CD4-positive, alpha-beta memory T cell (primary cell): Measurements from ENCODE around the gene KPTN. TPM values are rescaled to one million over a fixed set of nuclear protein-coding genes. Genes with fewer than 3 reads are reported as not detected.

Experiments used
- CTCF ChIA-PET: fragments of 350-600 bp; sonication (Branson Sonifier 250); formaldehyde crosslinking; loops from one replicate; lab custom pipeline; 2021; ENCODE audit warnings: inconsistent platforms; ENCODE audit not compliant: partially characterized antibody; lab: Charles Lee
- POLR2A ChIA-PET: fragments of 350-600 bp; sonication (Branson Sonifier 250); formaldehyde crosslinking; loops from one replicate; lab custom pipeline; 2021; ENCODE audit not compliant: partially characterized antibody; lab: Charles Lee
- DNase-seq, 5 donors: peaks; one replicate each; pipeline versions ENCODE4 v3.0.0 to v3.0.0-alpha.2; 2020 to 2022; ENCODE audit warnings: mixed read lengths in 1 of 5
- H3K27ac ChIP-seq: one replicate; pipeline ENCODE4 v1.7.0; 2013; ENCODE audit warnings: low read depth, low read length
- H3K27me3 ChIP-seq: 2 replicates; pipeline ENCODE4 v1.7.0; 2013; ENCODE audit warnings: mild to moderate bottlenecking, low read length, moderate library complexity; ENCODE audit not compliant: insufficient read depth
- H3K36me3 ChIP-seq: 2 replicates; pipeline ENCODE4 v1.7.0; 2013; ENCODE audit warnings: mild to moderate bottlenecking, low read length, moderate library complexity; ENCODE audit not compliant: insufficient read depth
- H3K4me1 ChIP-seq: 2 replicates; pipeline ENCODE4 v1.7.0; 2013; ENCODE audit warnings: mild to moderate bottlenecking, low read length, moderate library complexity; ENCODE audit not compliant: insufficient read depth
- H3K4me3 ChIP-seq, 2 donors: one replicate each; pipeline ENCODE4 v1.7.0; 2013; ENCODE audit warnings: low read length in 2 of 2, mild to moderate bottlenecking in 1 of 2
- H3K9me3 ChIP-seq, 2 donors: one replicate each; pipeline ENCODE4 v1.7.0; 2013; ENCODE audit warnings: low read length in 2 of 2, control low read depth in 1 of 2; ENCODE audit not compliant: control insufficient read depth in 1 of 2
- H3K27ac Mint-ChIP-seq, 7 donors: one replicate each; pipeline ENCODE4 v1.8.0; 2020 to 2021; ENCODE audit warnings: mixed read lengths in 7 of 7, mild to moderate bottlenecking in 6 of 7, inconsistent platforms in 3 of 7, moderate library complexity in 3 of 7
- H3K27me3 Mint-ChIP-seq, 2 donors: one replicate each; pipeline ENCODE4 v1.8.0; 2020 to 2021; ENCODE audit warnings: mixed read lengths in 2 of 2
- H3K36me3 Mint-ChIP-seq, 2 donors: one replicate each; pipeline ENCODE4 v1.8.0; 2020 to 2021; ENCODE audit warnings: mixed read lengths in 2 of 2, inconsistent platforms in 1 of 2, mild to moderate bottlenecking in 1 of 2
- H3K4me1 Mint-ChIP-seq, 4 donors: one replicate each; pipeline ENCODE4 v1.8.0; 2020 to 2021; ENCODE audit warnings: mixed read lengths in 4 of 4, mild to moderate bottlenecking in 1 of 4
- H3K4me3 Mint-ChIP-seq, 8 donors: one replicate each; pipeline ENCODE4 v1.8.0; 2020 to 2021; ENCODE audit warnings: mixed read lengths in 8 of 8, mild to moderate bottlenecking in 7 of 8, moderate library complexity in 6 of 8, inconsistent platforms in 3 of 8
- H3K9me3 Mint-ChIP-seq, 8 donors: one replicate each; pipeline ENCODE4 v1.8.0; 2020 to 2021; ENCODE audit warnings: mixed read lengths in 8 of 8, mild to moderate bottlenecking in 5 of 8, inconsistent platforms in 3 of 8, moderate library complexity in 1 of 8
- intact Hi-C: fragments of 100-400 bp; cut with micrococcal nuclease; formaldehyde crosslinking; loops from one replicate; pipeline ENCODE4 v1.15.1; 2023
- polyA plus RNA-seq, 2 donors: library from polyadenylated mRNA; unstranded; fragments of 300-500 nt; fragmentation: Illumina TruSeq; gene quantifications; one replicate each; pipeline ENCODE4 v1.2.3, GENCODE V29; 2021
- total RNA-seq, 2 experiments: library from RNA; stranded (reverse); gene quantifications; one replicate each; pipeline ENCODE4 v1.2.3, GENCODE V29; 2021

Gene KPTN
- total and polyA plus RNA-seq, 4 experiments from 2014 or later, result 4.0 to 10.6 (median 4.6) TPM

GRCh38 chr19:47445937-47446402, 38.0 kb downstream of the KPTN start:
- ChIA-PET CTCF (interaction anchor here (1.2 to 1.8 kb wide), 3 partner anchors 9 to 13 kb away, joined by 3 to 8 read pairs (median 4); no protein-coding TSS in a partner anchor), POLR2A (no interaction called here)
- Histone ChIP-seq H3K27ac (no peak overlapping the region), H3K9me3 (no peaks in the 10 kb centered on the region), H3K36me3 (no peaks in the 10 kb centered on the region), H3K27me3 (peaks cover 29% of the 10 kb centered on the region), H3K4me1 (peaks cover 49% of the 10 kb centered on the region), H3K4me3 (peak overlapping the region in 1 of 2 donors; percentile 28)
- Mint-ChIP-seq H3K27me3 (peaks cover 37 to 74% of the 10 kb centered on the region in 2 donors), H3K36me3 (no peaks in the 10 kb centered on the region), H3K9me3 (peaks cover 0 to 7% (median 0%) of the 10 kb centered on the region in 8 donors), H3K4me3 (peak overlapping the region; percentile 59 to 90 (median 78)), H3K4me1 (peaks cover 33 to 67% (median 43%) of the 10 kb centered on the region in 4 donors), H3K27ac (peak overlapping the region in 3 of 7 donors; percentile 20 to 88 (median 81))
- intact Hi-C loops, result no loop called here
- peak; percentile 60 to 82 (median 68) for DNase-seq

- ChIA-PET CTCF (interaction anchor here (1.2 to 1.8 kb wide), 3 partner anchors 9 to 12 kb away, joined by 3 to 8 read pairs (median 4); no protein-coding TSS in a partner anchor), POLR2A (interaction anchor here (0.7 kb wide), 1 partner anchor 262 kb away, joined by 3 read pairs; no protein-coding TSS in a partner anchor)
- intact Hi-C loops, result no loop called here
- H3K9me3 Mint-ChIP-seq, result peaks cover 0 to 7% (median 0%) of the 10 kb centered on the region in 8 donors
- H3K27me3 ChIP-seq, result peaks cover 31% of the 10 kb centered on the region
- H3K4me3 ChIP-seq, result peak overlapping the region in 1 of 2 donors; percentile 28
- H3K27me3 Mint-ChIP-seq, result peaks cover 40 to 74% of the 10 kb centered on the region in 2 donors
- peak overlapping the region; percentile 70 to 90 (median 79) for H3K4me3 Mint-ChIP-seq
- H3K36me3 Mint-ChIP-seq, result no peaks in the 10 kb centered on the region
- H3K27ac Mint-ChIP-seq, result peak overlapping the region in 4 of 7 donors; percentile 44 to 81 (median 78)
- peaks cover 33 to 67% (median 43%) of the 10 kb centered on the region in 4 donors for H3K4me1 Mint-ChIP-seq
- H3K36me3 ChIP-seq, result no peaks in the 10 kb centered on the region
- DNase-seq, result no peak
- no peak overlapping the region for H3K27ac ChIP-seq
- H3K4me1 ChIP-seq, result peaks cover 49% of the 10 kb centered on the region
- H3K9me3 ChIP-seq, result no peaks in the 10 kb centered on the region
These were observed 38.5 kb downstream of the KPTN start for GRCh38 chr19:47445527-47445926.

- Mint-ChIP-seq H3K9me3 (peaks cover 0 to 7% (median 0%) of the 10 kb centered on the region in 8 donors), H3K27me3 (peaks cover 44 to 72% of the 10 kb centered on the region in 2 donors), H3K36me3 (no peaks in the 10 kb centered on the region), H3K4me1 (peaks cover 33 to 60% (median 43%) of the 10 kb centered on the region in 4 donors), H3K4me3 (peak overlapping the region; percentile 46 to 90 (median 68)), H3K27ac (peak overlapping the region in 4 of 7 donors; percentile 49 to 88 (median 59))
- Histone ChIP-seq H3K4me1 (peaks cover 49% of the 10 kb centered on the region), H3K36me3 (no peaks in the 10 kb centered on the region), H3K27ac (no peak overlapping the region), H3K4me3 (no peak overlapping the region), H3K27me3 (peaks cover 31% of the 10 kb centered on the region), H3K9me3 (no peaks in the 10 kb centered on the region)
- DNase-seq, result peak; percentile 41 to 57 (median 47)
- POLR2A ChIA-PET, result no interaction called here
- CTCF ChIA-PET, result no interaction called here
- intact Hi-C loops, result no loop called here
These were observed 39.6 kb downstream of the KPTN start for GRCh38 chr19:47444388-47444821.

- no peak for DNase-seq
- ChIA-PET POLR2A (no interaction called here), CTCF (interaction anchor here (1.8 kb wide), 1 partner anchor 9 kb away, joined by 6 read pairs; no protein-coding TSS in a partner anchor)
- H3K27me3 Mint-ChIP-seq, result peaks cover 44 to 68% of the 10 kb centered on the region in 2 donors
- no peaks in the 10 kb centered on the region for H3K9me3 ChIP-seq
- H3K27me3 ChIP-seq, result peaks cover 31% of the 10 kb centered on the region
- H3K4me3 ChIP-seq, result no peak overlapping the region
- H3K4me1 ChIP-seq, result peaks cover 49% of the 10 kb centered on the region
- no peaks in the 10 kb centered on the region for H3K36me3 ChIP-seq
- peaks cover 0 to 7% (median 0%) of the 10 kb centered on the region in 8 donors for H3K9me3 Mint-ChIP-seq
- H3K36me3 Mint-ChIP-seq, result no peaks in the 10 kb centered on the region
- peak overlapping the region in 2 of 8 donors; percentile 37 to 67 for H3K4me3 Mint-ChIP-seq
- H3K4me1 Mint-ChIP-seq, result peaks cover 33 to 52% (median 43%) of the 10 kb centered on the region in 4 donors
- H3K27ac Mint-ChIP-seq, result peak overlapping the region in 1 of 7 donors; percentile 65
- no peak overlapping the region for H3K27ac ChIP-seq
- intact Hi-C loops, result no loop called here
These were observed 40.7 kb downstream of the KPTN start for GRCh38 chr19:47443331-47443730.

DNA sequence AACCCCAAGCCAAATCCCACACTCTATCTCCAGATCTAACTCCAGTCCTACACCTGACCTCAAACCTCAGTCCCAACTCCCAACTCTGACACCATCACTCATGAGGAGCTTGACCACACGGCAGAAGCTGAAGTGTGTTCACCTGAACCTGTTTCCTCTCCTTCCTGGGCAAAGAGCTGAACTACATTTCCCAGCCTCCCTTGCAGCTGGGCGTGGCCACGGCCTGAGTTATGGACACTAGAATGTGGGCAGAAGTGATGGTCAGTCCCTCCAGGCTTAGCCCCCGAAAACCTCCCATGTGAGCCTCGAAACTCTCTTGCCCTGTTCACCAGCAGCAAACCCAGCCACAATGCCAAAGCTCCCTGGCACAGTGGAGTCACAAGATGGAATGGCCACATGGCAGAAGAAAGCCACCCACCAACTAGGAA, 45.2 kb downstream of the KPTN start:
- Mint-ChIP-seq H3K9me3 (peaks cover 0 to 2% (median 0%) of the 10 kb centered on the region in 8 donors), H3K4me1 (peaks cover 15 to 31% (median 25%) of the 10 kb centered on the region in 4 donors), H3K36me3 (no peaks in the 10 kb centered on the region), H3K27ac (no peak overlapping the region), H3K4me3 (no peak overlapping the region), H3K27me3 (peaks cover 35 to 50% of the 10 kb centered on the region in 2 donors)
- DNase-seq, result no peak
- ChIA-PET POLR2A (interaction anchor here (0.7 to 0.8 kb wide), 2 partner anchors 76 to 269 kb away, joined by 3 read pairs; partner anchors contain the start of gene NAPA), CTCF (interaction anchor here (1.2 to 10.6 kb wide), 3 partner anchors 259 to 305 kb away, joined by 3 to 293 read pairs (median 84); partner anchors contain the start of gene EHD2)
- Histone ChIP-seq H3K4me1 (peaks cover 19% of the 10 kb centered on the region), H3K27me3 (peaks cover 17% of the 10 kb centered on the region), H3K27ac (no peak overlapping the region), H3K36me3 (no peaks in the 10 kb centered on the region), H3K4me3 (no peak overlapping the region), H3K9me3 (no peaks in the 10 kb centered on the region)
- intact Hi-C loops, result loop anchor here (5.0 kb wide), 1 partner anchor 43 kb away; the partner anchor contains the start of gene KPTN

DNA sequence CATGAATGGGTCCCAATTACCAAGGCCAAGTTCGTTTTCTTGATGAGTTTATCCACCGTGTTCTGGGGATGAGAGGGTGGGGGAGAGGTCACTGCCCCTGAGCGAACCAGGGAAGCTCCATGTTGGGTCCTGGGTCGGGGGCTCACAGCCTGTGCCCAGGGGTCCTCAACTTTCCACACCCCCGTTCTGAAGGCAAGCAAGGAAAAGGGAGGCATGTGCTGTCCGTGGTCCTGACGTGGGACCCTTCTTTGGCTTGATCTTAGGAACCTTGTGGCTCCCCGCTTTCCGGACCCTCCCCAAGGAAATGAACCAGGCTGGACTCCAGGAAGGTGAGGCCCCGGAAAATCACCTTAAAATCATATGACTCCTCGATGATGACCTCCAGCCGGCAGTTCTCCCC, 46.5 kb downstream of the KPTN start:
- Histone ChIP-seq H3K9me3 (no peaks in the 10 kb centered on the region), H3K4me3 (no peak overlapping the region), H3K27ac (no peak overlapping the region), H3K4me1 (peaks cover 13% of the 10 kb centered on the region), H3K27me3 (peaks cover 6% of the 10 kb centered on the region), H3K36me3 (no peaks in the 10 kb centered on the region)
- POLR2A ChIA-PET, result interaction anchor here (1.4 kb wide), 1 partner anchor 173 kb away, joined by 7 read pairs; no protein-coding TSS in a partner anchor
- H3K4me1 Mint-ChIP-seq, result peaks cover 7 to 21% (median 17%) of the 10 kb centered on the region in 4 donors
- H3K9me3 Mint-ChIP-seq, result no peaks in the 10 kb centered on the region
- CTCF ChIA-PET, result interaction anchor here (8.1 to 10.6 kb wide), 2 partner anchors 260 to 271 kb away, joined by 84 to 293 read pairs; partner anchors contain the start of gene EHD2
- intact Hi-C loops, result loop anchor here (5.0 kb wide), 1 partner anchor 45 kb away; the partner anchor contains the start of gene KPTN
- H3K27me3 Mint-ChIP-seq, result peaks cover 26 to 39% of the 10 kb centered on the region in 2 donors
- DNase-seq, result no peak
- peak overlapping the region in 1 of 7 donors; percentile 80 for H3K27ac Mint-ChIP-seq
- no peaks in the 10 kb centered on the region for H3K36me3 Mint-ChIP-seq
- H3K4me3 Mint-ChIP-seq, result peak overlapping the region in 2 of 8 donors; percentile 7 to 37
